Retinal pigment epithelial cell (primary cell): ENCODE results near the gene IFI16.
"Not testable (repeated sequence)": the region's sequence is repeated elsewhere in the genome, so short reads cannot be mapped to it uniquely, and the experiment has no call there.

Experiments used
- DNase-seq: peaks from one replicate; pipeline ENCODE4 v3.0.0-alpha.2; 2010; ENCODE audit warnings: low read depth
- H3K4me3 ChIP-seq: 2 replicates; pipeline ENCODE4 v1.5.1; 2011; ENCODE audit warnings: mild to moderate bottlenecking, low read length, control low read depth, moderate library complexity
- CTCF ChIP-seq: conservative IDR thresholded peaks from 2 replicates; pipeline ENCODE4 v1.5.1; 2011; ENCODE audit warnings: low read depth, low read length, control low read depth, inconsistent platforms

The IFI16 gene

DNA sequence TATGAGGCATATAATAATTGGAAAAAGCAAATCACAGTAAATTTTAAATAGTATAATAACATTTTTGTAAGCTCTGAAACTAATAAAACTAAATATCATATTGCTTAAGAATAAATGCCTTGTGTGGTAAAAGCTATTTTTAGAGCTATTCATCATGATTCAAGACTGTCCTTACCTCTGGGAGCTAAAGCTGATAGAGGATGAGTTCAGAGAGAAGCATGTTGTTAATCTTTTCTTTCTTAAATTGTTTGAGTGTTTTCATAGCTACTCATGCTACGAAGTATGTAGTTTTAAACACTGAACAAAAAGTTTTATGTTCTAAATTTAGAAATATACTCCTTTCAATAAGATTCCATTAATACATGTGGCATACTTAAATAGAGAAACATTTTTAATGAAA is 30.5 kb downstream of the IFI16 start:
- no peak overlapping the region for H3K4me3 ChIP-seq
- TF ChIP-seq CTCF = no peak
- DNase-seq = no peak

GRCh38 chr1:159040893-159041724 is 31.4 kb downstream of the IFI16 start:
- DNase-seq = no peak
- H3K4me3 ChIP-seq = no peak overlapping the region
- no peak for TF ChIP-seq CTCF

DNA sequence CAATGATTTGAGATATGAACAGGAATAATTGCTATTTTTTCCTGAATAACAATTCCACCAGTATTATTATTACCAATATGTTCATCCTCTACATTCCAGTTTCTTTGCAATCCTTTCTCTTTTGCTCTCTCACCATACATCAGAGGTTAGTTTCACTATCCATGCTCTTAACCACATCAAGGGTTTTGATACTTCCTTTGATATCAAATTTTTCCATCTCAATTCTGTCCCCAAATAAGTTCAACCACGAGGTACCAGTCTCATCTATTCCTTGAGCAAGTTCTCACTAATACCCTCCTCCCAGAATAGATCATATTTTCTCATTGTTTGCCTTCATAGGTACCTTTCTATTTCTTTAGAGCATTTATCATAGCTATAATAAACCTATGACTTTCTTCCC is 36.8 kb downstream of the IFI16 start:
- DNase-seq, H3K4me3 ChIP-seq: not testable (repeated sequence)

GRCh38 chr1:159051436-159051835 is 41.7 kb downstream of the IFI16 start:
- no peak for TF ChIP-seq CTCF
- H3K4me3 ChIP-seq = no peak overlapping the region
- no peak for DNase-seq

- no peak for TF ChIP-seq CTCF
- H3K4me3 ChIP-seq = no peak overlapping the region
- no peak for DNase-seq
Observed at GRCh38 chr1:159054427-159054826, 44.7 kb downstream of the IFI16 start.

- no peak for TF ChIP-seq CTCF
- no peak for DNase-seq
Observed at GRCh38 chr1:159055181-159055641, 45.5 kb downstream of the IFI16 start.

DNA sequence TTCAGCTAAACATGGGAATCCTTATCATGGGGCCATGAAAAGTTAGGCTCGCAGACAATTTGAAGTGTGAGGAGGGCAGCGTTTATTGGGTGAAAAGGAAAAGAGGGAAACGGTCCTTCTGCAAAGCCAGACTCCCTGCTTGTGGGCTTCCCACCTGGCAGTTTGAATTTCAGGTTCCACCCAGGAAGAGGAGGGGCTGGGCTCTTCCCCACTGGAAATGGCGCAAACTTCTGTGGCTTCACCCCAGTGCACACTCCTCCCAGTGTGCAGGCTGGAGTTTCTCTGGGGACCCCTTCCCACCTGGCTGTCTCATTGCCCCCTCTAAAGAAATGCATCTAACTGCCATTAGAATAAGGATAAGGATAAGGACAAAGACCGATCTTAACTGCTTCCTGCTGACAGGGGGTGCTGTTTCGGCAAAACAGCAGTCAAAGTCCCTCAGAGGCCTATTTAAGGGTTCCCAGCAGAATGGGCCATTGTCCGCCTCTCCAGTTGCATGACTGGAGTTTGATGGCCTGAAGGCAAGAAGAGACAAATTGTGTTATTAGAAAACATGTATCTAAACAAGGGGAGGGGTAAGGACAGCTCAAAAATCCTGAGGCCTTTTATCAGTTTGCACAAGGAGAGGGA is 46.5 kb downstream of the IFI16 start:
- no peak overlapping the region for H3K4me3 ChIP-seq
- DNase-seq = no peak
- TF ChIP-seq CTCF = peak; percentile 8

More at GRCh38 chr1:159055181-159055641, 45.5 kb downstream of the IFI16 start:
- H3K4me3 ChIP-seq = no peak overlapping the region
